ENCODE measurements around the gene CHAF1B.
"Not testable (repeated sequence)": the region's sequence is repeated elsewhere in the genome, so short reads cannot be mapped to it uniquely, and the experiment has no call there.

Gene CHAF1B

DNA sequence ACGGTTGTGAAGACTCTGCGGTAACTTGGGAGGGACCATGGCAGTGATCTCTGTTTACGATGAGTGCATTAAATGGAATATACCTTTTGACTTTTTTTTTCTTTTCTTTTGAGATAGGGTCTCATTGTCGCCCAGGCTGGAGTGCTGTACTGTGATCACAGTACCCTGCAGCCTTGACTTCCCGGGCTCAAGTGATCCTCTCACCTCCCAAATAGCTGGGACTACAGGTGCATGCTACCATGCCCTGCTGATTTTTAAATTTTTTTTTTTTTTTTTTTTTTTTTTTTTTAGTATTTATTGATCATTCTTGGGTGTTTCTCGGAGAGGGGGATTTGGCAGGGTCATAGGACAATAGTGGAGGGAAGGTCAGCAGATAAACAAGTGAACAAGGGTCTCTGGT is 6.5 kb downstream of the CHAF1B start:
- not testable (repeated sequence) for DNase-seq

DNA sequence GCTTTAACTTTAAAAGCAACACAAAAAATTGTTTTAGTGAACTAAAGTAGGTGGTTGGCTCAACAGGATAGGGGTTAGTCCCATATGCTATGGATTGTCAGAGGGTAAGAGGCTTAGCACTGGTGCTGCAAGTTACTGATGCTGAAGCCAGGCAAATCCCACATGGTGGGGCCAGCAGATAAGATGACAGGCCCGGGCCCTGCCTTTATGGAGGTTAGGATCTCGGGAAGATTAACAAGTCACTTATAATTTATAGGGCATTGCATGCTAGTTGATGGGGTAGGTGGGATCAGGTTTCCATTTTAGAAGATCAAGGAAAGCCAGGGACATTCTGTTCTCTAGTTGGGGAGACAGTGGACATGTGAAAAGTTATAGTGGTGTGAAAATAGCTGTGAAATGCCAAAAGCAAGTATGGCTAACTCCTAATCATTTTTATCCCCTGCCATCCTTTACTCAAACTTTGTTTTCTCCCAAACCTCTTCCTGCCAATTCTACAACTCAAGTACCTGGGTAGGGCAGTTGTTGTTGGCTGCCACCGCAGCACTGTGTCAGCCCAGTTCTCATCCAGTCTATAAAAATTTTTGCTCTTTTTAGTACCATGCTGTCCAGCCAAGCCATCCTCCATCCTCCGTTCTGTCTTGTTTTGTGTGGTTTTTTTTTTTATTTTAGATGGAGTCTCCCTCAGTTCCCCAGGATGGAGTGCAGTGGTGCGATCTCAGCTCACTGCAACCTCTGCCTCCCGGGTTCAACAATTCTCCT is 10.3 kb downstream of the CHAF1B start:
- DNase-seq = no peak

DNA sequence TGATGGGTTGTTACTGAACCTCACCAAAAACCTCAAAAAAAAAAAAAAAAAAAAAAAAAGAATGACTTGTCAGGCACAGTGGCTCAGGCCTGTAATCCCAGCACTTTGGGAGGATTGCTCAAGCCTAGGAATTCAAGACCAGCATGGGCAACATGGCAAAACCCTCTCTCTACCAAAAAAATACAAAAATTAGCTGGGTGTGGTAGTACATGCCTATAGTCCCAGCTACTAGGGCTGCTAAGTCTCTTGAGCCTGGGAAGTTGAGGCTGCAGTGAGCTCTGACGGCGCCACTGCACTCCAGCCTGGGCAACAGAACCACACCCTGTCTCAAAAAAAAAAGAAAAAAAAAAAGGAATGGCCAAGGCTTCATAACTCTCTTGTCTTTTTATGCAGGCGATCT is 11.1 kb downstream of the CHAF1B start:
- no peak for DNase-seq

- no peak for DNase-seq
Observed at GRCh38 chr21:36396971-36397370, 11.8 kb downstream of the CHAF1B start.

DNA sequence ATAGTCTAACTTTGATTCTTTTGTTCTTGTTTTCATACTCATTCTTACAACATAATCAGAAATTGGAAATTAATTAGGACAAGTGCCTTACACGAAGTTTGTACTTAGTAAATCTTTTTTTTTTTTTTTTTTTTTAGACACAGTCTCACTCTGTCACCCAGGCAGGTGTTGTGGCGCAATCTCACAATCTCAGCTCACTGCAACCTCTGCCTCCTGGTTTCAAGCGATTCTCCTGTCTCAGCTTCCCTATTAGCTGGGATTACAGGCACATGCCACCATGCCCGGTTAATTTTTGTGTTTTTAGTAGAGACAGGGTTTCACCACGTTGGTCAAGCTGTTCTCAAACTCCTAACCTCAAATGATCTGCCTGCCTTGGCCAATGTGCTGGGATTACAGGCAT is 12.4 kb downstream of the CHAF1B start:
- no peak for DNase-seq

GRCh38 chr21:36399736-36400135 is 14.5 kb downstream of the CHAF1B start:
- not testable (repeated sequence) for DNase-seq

DNA sequence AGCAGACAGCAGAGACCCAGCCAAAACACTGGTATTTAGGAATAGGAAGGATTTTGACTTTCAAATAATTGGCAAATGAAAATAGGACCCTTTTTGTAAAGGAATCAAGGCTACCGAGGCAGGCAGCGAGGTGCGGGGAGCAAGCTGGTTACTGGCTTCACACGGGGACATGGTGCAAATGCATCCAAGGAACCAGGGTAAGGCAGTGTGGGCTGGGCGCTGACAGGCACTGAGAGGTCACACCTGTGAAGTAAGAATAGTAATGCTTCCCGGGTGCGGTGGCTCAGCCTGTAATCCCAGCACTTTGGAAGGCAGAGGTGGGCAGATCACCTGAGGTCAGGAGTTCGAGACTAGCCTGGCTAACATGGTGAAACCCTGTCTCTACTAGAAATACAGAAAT is 15.5 kb downstream of the CHAF1B start:
- DNase-seq = no peak

- no peak for DNase-seq
Observed at GRCh38 chr21:36402339-36402738, 17.1 kb downstream of the CHAF1B start.

GRCh38 chr21:36403713-36404112 is 18.5 kb downstream of the CHAF1B start:
- no peak for DNase-seq

DNA sequence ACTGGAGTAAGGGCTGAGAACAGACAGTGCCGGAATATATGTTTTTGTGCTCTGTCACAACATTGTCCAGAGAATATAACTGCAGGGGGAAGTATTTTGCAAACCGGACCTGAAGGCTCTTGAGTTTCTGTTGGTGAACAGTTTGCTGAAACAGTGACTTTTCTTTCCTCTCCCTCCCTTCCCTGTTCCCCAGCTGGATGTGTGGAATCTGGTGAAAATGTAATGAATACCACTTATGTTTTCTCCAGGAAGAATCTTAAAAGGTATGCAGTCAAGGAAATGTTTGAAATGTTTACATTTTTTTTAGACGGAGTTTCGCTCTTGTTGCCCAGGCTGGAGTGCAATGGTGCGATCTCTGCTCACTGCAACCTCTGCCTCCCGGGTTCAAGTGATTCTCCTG is 23.4 kb downstream of the CHAF1B start:
- DNase-seq = no peak

DNA sequence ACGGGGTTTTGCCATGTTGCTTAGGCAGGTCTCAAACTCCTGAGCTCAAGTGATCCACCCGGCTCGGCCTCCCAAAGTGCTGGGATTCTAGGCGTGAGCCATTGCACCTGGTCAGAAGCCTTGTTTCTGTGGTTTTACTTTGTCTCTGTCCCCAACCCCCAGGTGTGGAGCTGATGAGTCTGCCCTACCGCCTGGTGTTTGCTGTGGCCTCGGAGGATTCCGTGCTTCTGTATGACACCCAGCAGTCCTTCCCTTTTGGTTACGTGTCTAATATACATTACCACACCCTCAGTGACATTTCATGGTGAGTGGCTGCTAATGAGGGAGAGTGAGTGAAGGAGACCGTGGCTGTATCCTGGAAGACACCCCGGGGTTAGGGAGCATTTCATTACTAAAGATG is 26.1 kb downstream of the CHAF1B start:
- no peak for DNase-seq

GRCh38 chr21:36412916-36413315 is 27.7 kb downstream of the CHAF1B start:
- DNase-seq = no peak

DNA sequence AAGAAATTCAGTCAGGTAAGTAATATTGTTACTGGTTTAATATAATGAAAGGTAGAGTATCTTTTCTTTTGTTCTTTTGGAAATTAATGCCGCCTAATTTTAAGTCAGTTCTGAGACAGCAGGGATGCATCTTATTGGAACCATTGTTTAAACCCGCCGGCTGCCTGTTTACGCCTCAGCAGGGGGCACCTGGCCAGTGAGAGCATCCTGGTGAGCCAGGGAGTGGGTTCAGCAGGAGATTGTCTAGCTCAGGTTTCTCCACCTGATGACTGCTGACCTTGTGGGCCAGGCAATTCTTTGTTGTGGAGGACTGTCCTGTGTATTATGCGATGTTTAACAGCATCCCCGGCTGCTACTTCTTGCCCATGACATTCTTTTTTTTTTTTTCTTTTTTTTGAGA is 30.2 kb downstream of the CHAF1B start:
- no peak for DNase-seq

- DNase-seq = no peak
Observed at GRCh38 chr21:36419241-36419640, 34.0 kb downstream of the CHAF1B start.

DNA sequence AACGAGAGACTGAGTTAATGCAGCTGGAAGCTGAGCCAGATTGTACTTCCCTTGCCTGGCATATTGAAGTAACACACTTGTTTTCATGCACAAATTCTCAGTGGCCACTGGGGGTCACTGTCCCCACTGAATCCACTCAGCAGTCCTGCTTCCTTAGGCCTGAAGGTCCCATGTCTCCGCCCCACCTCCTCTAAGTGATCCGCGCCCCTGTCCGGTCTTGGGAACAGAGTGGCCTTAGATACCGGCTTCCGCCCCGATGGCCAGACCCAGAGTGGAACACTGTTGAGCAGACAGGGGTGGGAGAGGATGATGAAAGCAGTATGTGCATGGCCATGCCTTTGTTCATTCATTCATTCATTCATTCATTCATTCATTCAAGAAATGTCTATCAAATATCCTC is 34.8 kb downstream of the CHAF1B start:
- DNase-seq = peak; percentile 16 to 48

DNA sequence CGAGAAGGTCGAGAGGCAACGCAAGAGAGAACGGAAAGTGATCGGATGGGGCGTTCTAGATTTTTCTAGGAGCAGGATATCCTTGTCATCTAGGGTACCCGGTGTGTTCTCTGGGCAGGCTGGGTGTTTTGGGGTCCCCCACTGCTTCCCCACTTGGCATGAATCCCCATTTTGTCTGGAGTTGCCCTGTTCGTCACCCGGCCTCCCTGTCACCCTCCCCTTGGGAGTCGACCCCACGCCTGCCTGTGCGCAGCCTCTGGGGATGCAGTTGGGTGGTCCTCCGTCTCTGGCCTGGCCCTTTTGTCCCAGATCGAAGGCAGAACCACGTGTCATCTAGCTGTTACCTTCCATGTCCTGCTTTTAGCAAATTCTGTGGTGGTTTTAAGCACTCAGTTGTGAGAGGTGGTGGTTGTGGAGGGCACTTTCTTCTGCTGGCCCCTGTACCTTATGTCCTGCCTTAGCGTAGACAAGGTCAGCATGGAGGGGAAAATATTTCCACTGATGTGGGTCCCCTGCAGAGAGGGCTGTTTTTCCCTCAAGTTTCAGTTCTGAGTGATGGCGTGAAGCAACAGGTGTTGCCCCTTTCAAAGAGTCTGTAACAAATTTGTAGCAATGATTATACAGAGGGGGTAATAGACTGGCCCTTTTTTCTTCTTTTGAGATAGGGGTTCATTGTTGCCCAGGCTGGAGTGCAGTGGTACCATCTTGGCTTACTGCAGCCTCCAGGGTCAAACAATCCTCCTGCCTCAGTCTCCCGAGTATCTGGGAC is 35.6 kb downstream of the CHAF1B start:
- DNase-seq = no peak

DNA sequence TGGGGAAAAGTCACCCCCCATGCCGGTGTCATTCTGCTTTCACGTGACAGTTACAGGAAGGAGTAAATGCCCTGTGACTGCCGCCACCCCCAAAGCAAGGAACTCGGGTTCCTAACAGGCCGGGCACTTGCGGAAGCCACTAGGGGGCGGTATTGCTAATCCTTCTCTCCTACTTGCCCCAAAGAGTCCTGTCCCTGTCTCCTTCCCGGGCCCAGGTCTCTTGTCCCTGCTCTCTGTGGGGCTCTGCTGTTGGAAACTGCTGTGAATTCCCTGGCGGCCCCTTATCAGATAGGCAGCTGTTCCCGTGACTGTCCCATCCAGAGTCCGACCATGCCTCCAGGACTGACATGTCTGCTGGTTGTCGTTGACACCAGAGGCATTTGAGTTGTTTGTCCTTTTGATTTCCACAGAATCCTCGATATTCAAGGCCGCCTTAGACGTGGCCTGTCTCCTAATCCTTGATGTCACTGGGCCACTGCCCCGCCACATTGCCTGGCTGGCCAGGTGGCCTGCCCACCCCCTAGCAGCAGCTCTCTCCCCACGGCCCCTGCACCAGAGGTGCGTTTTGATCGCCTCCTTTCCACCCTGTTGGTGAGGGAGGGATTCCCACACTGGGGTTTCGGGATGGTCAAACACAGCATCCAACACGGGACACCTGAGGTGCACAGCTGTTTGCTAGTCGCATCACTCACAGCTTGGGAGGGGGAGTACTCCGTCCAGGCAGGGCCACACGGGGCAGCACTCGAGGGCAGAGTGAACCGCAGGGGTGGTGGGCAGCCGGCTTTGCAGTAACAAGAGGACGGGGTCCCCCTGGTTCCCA is 37.3 kb downstream of the CHAF1B start:
- peak; percentile 5 to 30 for DNase-seq

DNA sequence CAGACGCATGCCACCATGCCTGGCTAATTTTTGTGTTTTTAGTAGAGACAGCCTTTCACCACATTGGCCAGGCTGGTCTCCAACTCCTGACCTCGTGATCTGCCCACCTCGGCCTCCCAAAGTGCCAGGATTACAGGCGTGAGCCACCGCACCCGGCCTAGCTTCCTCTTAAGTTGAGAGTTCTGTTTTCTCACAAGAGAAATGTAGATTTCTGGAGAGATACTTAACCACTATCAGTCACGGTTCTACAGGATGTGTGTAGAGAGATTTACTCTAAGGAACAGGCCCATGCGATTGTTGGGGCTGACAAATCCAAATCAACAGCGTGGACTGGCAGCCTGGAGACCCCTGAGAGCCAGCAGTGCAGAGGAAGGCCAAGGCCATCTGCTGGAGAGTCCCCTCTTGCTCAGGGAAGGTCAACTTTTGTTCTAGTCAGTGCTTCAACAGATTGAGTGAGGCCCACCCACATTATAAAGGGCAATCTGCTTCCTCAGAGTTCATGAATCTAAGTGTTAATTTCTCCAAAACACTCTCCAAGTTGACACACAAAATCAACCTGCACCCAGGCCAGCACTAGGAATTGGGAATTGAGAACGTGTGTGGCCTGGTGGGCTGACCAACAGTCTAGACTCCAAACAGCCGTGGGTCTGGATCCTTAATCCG is 38.7 kb downstream of the CHAF1B start:
- no peak for DNase-seq

DNA sequence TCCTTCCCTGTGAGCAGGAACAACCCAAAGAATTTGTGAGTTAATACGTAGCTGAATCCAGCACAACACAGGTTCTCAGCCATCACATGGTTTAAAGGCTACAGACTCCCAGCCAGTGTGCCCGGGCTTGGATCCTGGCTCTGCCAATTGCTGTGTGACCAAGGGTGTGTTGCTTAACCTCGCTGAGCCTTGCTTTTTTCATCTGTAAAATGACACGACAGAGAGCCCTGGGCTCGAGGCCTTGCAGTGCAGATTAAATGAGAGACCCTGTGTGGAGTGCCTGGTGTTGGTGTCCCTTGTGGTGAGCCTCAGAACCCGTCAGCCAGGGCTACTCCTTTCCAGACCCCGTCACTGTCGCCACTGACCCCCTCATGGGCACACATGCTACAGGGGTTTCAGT is 39.4 kb downstream of the CHAF1B start:
- no peak for DNase-seq

DNA sequence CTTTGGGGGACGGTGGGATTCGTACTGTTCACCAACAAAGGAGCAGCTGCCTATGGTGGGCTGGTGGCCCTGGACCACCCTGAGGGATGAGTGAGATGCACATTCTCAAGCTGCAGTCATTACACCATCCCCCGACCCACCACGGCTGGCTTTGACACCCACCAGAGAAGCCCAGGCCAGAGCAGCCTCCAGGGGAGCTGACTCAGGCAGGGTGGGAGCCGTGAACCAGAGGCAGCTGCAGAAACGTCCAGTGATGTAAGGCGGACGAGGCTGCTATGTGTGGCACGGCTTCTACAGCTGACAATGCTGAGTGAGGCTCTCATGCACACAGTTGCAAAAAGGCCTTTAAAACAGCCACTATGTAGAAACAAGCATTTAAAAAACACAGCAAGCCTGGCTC is 40.1 kb downstream of the CHAF1B start:
- DNase-seq = no peak

GRCh38 chr21:36427502-36427901 is 42.3 kb downstream of the CHAF1B start:
- no peak for DNase-seq

GRCh38 chr21:36428761-36429432 is 43.7 kb downstream of the CHAF1B start:
- DNase-seq = no peak

Measured in CD4-positive, alpha-beta T cell treated with Interleukin-1 beta for 1 hour (primary cell).